Measurements from ENCODE around the gene IFT122.
A peak's percentile ranks its signal among the peaks of the same experiment; 100 is the strongest.

The IFT122 gene

DNA sequence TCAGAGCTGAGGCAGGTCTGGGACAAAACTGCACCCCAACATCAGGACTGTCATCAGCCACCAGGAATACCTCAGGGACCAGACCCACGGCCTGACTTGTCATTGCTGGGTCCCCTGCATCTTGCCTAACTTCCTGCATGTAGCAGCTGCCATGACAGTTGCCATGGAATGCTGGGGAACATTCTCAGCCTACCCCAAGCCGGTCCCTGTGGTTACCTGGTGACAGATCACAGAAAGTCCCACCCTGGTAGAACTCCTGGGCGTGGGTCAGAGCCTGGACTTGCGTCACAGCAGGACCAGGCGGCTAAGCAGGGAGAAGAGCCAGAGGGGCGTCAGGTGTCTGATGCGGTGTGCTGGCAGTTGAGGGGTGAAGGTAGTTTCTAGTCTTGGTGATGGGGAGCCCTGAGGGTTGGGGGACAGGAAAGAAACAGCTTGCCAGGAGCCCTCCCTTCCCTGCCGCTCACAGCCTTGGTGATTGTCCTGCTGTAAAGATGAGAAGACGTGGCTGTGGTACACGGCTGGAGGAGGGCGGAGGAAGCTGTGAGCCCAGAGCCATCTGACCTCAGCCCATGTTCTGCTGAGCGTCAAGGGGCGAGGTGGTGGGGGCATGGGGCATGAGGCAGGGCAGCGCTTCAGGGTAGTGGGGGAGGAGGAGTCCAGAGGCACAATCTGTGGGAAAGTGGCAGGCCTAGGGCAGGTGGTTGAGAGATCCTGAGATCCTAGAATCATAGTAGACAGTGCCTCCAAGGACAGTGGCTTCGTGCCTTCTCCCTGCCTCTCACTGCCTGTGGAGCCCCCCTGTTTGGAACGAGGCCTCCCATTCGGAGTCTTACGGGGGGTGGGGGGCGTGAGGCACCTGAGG lies 108.3 kb downstream of the IFT122 start:
- Histone ChIP-seq H3K9me3 (no peaks in the 10 kb centered on the region), H3K36me3 (no peaks in the 10 kb centered on the region), H3K4me1 (peaks cover 6% of the 10 kb centered on the region; the same call in 1 of the 2 replicates), H3K4me3 (ENCODE audit: low read depth, low read length) (no peak overlapping the region), H3K27me3 (no peaks in the 10 kb centered on the region)
- TF ChIP-seq, protein P1, sequence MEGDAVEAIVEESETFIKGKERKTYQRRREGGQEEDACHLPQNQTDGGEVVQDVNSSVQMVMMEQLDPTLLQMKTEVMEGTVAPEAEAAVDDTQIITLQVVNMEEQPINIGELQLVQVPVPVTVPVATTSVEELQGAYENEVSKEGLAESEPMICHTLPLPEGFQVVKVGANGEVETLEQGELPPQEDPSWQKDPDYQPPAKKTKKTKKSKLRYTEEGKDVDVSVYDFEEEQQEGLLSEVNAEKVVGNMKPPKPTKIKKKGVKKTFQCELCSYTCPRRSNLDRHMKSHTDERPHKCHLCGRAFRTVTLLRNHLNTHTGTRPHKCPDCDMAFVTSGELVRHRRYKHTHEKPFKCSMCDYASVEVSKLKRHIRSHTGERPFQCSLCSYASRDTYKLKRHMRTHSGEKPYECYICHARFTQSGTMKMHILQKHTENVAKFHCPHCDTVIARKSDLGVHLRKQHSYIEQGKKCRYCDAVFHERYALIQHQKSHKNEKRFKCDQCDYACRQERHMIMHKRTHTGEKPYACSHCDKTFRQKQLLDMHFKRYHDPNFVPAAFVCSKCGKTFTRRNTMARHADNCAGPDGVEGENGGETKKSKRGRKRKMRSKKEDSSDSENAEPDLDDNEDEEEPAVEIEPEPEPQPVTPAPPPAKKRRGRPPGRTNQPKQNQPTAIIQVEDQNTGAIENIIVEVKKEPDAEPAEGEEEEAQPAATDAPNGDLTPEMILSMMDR (IDR thresholded peaks at IDR 0.05; ENCODE audit: low read depth, low read length), result no peak
- DNase-seq, result no peak

DNA sequence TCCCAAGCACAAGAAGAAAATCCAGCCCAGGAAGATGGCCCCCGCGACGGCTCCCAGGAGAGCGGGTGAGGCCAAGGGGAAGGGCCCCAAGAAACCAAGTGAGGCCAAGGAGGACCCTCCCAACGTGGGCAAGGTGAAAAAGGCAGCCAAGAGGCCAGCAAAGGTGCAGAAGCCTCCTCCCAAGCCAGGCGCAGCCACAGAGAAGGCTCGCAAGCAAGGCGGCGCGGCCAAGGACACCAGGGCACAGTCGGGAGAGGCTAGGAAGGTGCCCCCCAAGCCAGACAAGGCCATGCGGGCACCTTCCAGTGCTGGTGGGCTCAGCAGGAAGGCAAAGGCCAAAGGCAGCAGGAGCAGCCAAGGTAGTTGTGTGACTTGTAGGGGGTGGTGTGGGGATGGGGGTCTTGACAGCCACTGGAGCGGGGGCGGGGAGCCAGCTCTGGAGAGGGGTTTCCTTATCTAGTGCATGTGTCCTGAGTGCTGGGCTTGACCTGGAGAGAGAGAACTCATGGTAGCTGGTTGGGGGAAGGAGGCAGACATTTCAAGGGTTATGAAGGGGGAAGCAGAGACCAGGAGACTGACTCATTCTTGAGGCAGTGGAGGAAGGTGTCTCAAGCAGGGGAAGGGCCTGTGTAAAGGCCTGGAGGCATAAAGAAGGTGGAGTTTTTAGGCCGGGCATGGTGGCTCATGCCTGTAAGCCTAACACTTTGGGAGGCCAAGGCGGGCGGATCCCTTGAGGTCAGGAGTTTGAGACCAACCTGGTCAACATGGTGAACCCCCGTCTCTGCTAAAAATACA lies 109.2 kb downstream of the IFT122 start:
- no peak for DNase-seq
- H3K4me3 ChIP-seq (ENCODE audit: low read depth, low read length), result no peak overlapping the region
- H3K9me3 ChIP-seq, result no peaks in the 10 kb centered on the region
- H3K36me3 ChIP-seq, result no peaks in the 10 kb centered on the region
- TF ChIP-seq, protein P1 (IDR thresholded peaks at IDR 0.05; ENCODE audit: low read depth, low read length), result no peak
- no peaks in the 10 kb centered on the region for H3K27me3 ChIP-seq
- H3K4me1 ChIP-seq, result peaks cover 14% of the 10 kb centered on the region

- TF ChIP-seq, protein P1 (IDR thresholded peaks at IDR 0.05; ENCODE audit: low read depth, low read length), result no peak
- no peaks in the 10 kb centered on the region for H3K27me3 ChIP-seq
- no peaks in the 10 kb centered on the region for H3K9me3 ChIP-seq
- no peak overlapping the region for H3K4me3 ChIP-seq (ENCODE audit: low read depth, low read length)
- H3K4me1 ChIP-seq, result peaks cover 20% of the 10 kb centered on the region
- no peaks in the 10 kb centered on the region for H3K36me3 ChIP-seq
- DNase-seq, result no peak
Measured at GRCh38 chr3:129549805-129550204, 109.8 kb downstream of the IFT122 start.

GRCh38 chr3:129552287-129553050 lies 112.4 kb downstream of the IFT122 start:
- TF ChIP-seq, protein P1 (IDR thresholded peaks at IDR 0.05; ENCODE audit: low read depth, low read length), result no peak
- H3K4me3 ChIP-seq (ENCODE audit: low read depth, low read length), result no peak overlapping the region

GRCh38 chr3:129553171-129553570 lies 113.1 kb downstream of the IFT122 start:
- H3K36me3 ChIP-seq, result peaks cover 6% of the 10 kb centered on the region; the same call in 1 of the 2 replicates
- DNase-seq, result peak; percentile 5
- TF ChIP-seq, protein P1 (IDR thresholded peaks at IDR 0.05; ENCODE audit: low read depth, low read length), result no peak

More at GRCh38 chr3:129552287-129553050, 112.4 kb downstream of the IFT122 start:
- Histone ChIP-seq H3K36me3 (peaks cover 5% of the 10 kb centered on the region; the same call in 1 of the 2 replicates), H3K9me3 (no peaks in the 10 kb centered on the region), H3K4me1 (peaks cover 29% of the 10 kb centered on the region), H3K27me3 (no peaks in the 10 kb centered on the region)
- DNase-seq, result peak; percentile 29

More at GRCh38 chr3:129553171-129553570, 113.1 kb downstream of the IFT122 start:
- Histone ChIP-seq H3K27me3 (no peaks in the 10 kb centered on the region), H3K9me3 (no peaks in the 10 kb centered on the region), H3K4me1 (peaks cover 36% of the 10 kb centered on the region), H3K4me3 (ENCODE audit: low read depth, low read length) (no peak overlapping the region)
